M059J (cell line): Measurements from ENCODE around the gene LCNL1. TPM values are rescaled to one million over a fixed set of nuclear protein-coding genes. Genes with fewer than 3 reads are reported as not detected.
A peak's percentile ranks its signal among the peaks of the same experiment; 100 is the strongest.

Experiments used
- DNase-seq: peaks from one replicate; pipeline ENCODE4 v3.0.0-alpha.2; 2012; ENCODE audit warnings: low read depth
- total RNA-seq: library from RNA; depleted of rRNA; stranded (reverse); fragments of >200 nt; shearing (Covaris generic); gene quantifications from 2 replicates; pipeline ENCODE4 v1.2.3, GENCODE V29; 2014

The LCNL1 gene
- total RNA-seq, 1 experiment from 2014 or later: not detected

GRCh38 chr9:137009938-137010732 is 27.3 kb downstream of the LCNL1 start:
- DNase-seq: no peak

- DNase-seq: no peak
These were observed 28.4 kb downstream of the LCNL1 start for GRCh38 chr9:137011156-137011555.

- DNase-seq: no peak
These were observed 29.3 kb downstream of the LCNL1 start for GRCh38 chr9:137011907-137012675.

GRCh38 chr9:137012694-137013570 is 30.1 kb downstream of the LCNL1 start:
- DNase-seq: no peak

GRCh38 chr9:137013571-137013940 is 30.8 kb downstream of the LCNL1 start:
- no peak for DNase-seq

- DNase-seq: no peak
These were observed 31.4 kb downstream of the LCNL1 start for GRCh38 chr9:137014166-137014565.

GRCh38 chr9:137014776-137015539 is 32.2 kb downstream of the LCNL1 start:
- no peak for DNase-seq

- no peak for DNase-seq
These were observed 32.7 kb downstream of the LCNL1 start for GRCh38 chr9:137015540-137015930.

- DNase-seq: no peak
These were observed 33.2 kb downstream of the LCNL1 start for GRCh38 chr9:137015976-137016375.

GRCh38 chr9:137016436-137016835 is 33.6 kb downstream of the LCNL1 start:
- DNase-seq: no peak

GRCh38 chr9:137017071-137017470 is 34.3 kb downstream of the LCNL1 start:
- DNase-seq: no peak

GRCh38 chr9:137017791-137018497 is 35.2 kb downstream of the LCNL1 start:
- no peak for DNase-seq

- no peak for DNase-seq
These were observed 36.2 kb downstream of the LCNL1 start for GRCh38 chr9:137018761-137019559.

GRCh38 chr9:137019891-137020683 is 37.3 kb downstream of the LCNL1 start:
- no peak for DNase-seq

- no peak for DNase-seq
These were observed 38.2 kb downstream of the LCNL1 start for GRCh38 chr9:137020771-137021567.

GRCh38 chr9:137021568-137021978 is 38.8 kb downstream of the LCNL1 start:
- no peak for DNase-seq

GRCh38 chr9:137021979-137022661 is 39.3 kb downstream of the LCNL1 start:
- DNase-seq: peak; percentile 61

- DNase-seq: no peak
These were observed 39.8 kb downstream of the LCNL1 start for GRCh38 chr9:137022662-137023008.
